ENCODE results near the gene BSND.

BSND gene

GRCh38 chr1:55049271-55049913 is 50.7 kb downstream of the BSND start:
- no peak for DNase-seq

GRCh38 chr1:55049914-55050278 is 51.2 kb downstream of the BSND start:
- DNase-seq: no peak

DNA sequence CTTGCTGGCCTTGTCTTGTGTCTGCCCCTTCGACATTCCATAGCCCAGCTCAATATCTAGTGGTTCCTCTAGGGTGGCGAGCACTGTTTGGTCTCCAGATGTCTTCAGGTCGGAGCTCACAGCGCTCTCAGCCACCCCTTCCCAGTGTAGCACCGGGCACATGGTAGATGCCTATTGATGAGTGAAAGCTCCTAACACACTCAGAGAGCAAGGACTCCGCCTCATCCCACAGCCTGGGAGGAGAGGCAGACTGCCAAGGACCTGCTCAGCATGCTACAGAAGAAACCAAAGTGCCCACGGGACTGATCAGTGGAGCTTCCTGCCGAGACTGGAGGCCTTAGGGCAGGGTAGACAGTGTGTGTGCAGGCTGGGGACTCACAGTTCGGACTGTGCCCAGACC is 51.5 kb downstream of the BSND start:
- no peak for DNase-seq

DNA sequence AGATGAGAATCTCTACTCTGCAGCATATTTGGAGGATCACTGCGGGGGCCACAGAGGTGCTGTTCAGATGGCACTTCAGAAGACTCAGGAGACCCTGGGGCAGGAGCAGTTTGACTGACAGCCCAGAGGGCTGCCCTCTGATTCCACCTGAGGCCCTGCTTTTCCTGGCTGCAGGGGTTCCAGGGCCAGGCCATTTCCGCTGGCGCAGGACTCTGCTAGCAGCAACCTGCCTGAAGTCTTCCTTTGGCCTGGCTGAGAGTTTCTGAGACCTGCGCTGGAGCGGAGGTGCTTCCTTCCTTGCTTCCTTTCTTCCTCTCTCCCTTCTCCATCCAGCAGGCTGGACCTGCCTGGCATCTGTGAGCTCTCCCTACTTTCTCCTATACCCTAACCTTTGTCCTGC is 52.4 kb downstream of the BSND start:
- DNase-seq: no peak

DNA sequence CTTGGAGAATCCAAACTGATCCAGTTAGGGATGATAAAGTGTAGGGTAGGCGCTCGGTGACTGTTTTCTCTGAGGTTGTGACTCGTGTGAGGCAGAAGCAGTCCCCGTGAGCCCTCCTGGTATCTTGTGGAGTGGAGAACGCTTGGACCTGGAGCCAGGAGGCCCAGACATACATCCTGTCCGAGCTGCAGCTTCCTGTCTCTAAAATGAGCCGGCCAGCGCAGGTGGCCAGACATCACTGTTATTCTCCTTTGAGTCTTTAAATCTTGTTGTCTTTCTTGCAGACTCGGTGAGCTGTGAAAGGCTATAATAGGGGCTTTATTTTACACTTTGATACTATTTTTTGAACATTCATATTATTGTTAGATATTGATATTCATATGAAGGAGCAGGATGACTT is 52.9 kb downstream of the BSND start:
- no peak for DNase-seq

DNA sequence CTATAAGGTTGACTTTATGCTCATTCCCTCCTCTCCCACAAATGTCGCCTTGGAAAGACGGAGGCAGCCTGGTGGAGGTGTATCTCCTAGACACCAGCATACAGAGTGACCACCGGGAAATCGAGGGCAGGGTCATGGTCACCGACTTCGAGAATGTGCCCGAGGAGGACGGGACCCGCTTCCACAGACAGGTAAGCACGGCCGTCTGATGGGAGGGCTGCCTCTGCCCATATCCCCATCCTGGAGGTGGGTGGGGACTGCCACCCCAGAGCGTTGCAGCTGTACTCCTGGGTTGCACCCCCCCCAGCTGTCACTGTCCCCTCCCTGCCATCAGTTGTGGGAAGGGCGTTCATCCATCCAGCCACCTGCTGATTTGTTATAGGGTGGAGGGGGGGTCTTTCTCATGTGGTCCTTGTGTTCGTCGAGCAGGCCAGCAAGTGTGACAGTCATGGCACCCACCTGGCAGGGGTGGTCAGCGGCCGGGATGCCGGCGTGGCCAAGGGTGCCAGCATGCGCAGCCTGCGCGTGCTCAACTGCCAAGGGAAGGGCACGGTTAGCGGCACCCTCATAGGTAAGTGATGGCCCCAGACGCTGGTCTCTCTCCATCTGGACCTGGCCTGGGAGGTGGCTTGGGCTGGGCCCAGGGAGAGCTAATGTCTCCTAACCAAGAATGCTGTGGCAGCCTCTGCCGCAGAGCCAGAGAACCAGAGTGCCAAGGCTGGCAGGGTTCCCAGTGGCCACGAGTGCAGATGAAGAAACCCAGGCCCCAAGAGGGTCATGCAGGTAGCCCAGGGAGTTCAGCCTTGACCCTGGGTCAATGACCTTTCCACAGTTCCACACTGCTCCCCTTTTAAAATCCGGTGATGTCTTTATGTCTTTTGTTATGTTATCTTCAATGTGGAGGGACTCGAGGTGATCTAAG is 53.7 kb downstream of the BSND start:
- no peak for DNase-seq

DNA sequence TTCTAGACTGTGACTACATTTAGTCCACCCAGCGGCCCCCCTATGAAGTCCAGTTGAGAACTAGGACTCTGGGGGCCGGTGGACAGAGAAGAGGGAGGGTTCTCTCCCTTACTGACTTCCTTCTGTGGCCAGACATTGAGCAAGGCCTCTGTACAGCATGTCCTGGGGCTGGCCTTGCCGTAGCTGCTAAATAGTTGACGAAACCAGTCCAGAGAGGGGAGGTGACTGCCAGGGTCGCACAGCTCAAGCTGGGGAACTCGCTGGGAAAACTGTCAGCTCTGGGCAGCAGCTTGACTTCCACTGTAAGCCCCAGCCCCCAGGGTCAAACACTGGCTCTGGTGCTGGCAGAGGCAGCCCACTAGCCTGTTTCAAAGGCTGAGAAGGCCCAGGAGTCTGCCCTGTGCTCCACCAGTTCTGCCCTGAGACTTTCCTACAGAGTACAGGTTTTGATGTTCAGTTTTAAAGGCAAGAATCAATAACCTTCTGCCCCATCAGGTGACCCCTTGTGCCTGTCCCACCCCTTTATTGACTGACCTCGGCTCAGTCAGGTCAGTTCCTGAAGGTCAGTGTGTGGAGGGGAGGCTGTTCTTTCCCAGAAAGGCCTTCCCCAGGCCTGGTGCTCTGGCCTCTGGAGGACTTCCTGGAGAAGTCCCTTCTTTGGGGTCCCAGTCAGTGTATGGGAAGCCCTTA is 54.7 kb downstream of the BSND start:
- no peak for DNase-seq

- DNase-seq: no peak
Measured at GRCh38 chr1:55054396-55054795, 55.7 kb downstream of the BSND start.

GRCh38 chr1:55055084-55055882 is 56.5 kb downstream of the BSND start:
- no peak for DNase-seq

DNA sequence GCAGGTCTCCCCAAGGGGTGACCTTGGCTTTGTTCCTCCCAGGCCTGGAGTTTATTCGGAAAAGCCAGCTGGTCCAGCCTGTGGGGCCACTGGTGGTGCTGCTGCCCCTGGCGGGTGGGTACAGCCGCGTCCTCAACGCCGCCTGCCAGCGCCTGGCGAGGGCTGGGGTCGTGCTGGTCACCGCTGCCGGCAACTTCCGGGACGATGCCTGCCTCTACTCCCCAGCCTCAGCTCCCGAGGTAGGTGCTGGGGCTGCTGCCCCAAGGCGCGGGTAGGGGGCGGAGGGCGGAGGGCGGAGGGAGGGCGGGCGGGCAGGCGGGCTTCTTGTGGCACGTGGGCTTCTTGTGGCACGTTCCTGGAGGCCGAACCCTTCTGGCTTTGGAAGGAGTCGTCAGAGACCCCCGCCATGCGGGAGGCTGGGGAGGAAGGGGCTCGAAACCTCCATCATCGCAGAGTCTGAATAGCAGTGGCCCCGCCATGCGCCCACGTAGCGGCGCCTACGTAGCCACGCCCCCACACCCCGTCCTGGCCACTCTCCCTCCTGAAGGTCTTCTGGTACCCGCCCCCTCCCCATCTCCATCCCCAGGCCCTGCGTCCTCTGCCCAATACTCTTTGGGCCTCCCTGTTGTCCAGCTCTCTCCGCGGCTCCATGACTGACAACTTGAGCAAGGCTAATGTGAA is 57.4 kb downstream of the BSND start:
- DNase-seq: no peak

DNA sequence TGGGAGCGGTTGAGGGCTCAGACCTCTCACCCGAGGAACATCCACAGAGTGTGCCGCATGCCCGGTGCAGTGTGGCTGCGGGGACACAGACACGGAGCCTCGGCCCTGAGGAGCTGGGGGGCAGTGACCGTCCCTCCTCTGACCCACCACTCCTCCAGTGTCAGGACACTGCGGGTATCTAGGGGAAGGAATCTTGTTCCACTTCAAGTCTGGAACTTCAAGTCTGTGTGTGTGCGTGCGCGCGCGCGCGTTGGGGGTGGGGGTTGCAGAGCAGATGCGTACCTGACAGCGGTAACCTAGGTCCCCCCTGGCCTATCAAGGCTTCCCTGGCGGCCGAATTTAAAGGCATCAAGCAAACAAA is 57.9 kb downstream of the BSND start:
- no peak for DNase-seq

DNA sequence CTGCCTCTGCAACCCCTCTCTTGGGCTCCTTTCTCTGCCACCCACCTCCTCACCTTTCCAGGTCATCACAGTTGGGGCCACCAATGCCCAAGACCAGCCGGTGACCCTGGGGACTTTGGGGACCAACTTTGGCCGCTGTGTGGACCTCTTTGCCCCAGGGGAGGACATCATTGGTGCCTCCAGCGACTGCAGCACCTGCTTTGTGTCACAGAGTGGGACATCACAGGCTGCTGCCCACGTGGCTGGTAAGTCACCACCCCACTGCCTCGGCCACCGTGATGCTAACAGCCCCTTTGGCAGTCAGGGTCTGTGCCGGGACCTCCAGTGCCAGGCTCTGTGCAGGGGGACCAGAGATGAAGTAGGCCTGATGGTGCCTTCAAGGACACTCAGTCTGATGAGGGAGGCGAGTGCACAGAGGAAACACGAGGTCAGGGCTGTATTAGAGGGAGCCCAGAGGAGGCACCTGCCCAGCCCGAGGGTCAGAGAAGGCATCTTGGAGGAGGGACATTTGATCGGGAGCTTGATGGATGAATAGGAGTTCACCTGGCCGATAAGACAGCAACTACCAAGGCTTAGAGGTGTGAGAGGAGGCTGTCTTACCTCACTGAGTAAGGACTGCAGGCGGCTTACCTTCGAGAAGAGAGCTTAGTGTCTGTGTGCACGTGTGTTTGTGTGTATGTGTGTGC is 58.7 kb downstream of the BSND start:
- DNase-seq: no peak

DNA sequence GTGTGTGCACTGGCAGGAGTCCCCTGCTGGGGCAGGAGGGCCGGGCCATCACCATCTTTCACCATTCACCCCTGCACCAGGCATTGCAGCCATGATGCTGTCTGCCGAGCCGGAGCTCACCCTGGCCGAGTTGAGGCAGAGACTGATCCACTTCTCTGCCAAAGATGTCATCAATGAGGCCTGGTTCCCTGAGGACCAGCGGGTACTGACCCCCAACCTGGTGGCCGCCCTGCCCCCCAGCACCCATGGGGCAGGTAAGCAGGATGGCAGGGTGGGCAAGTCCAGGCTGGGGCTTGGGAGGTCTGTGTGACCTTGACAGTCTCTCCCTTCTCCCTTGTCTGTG is 59.2 kb downstream of the BSND start:
- DNase-seq: no peak

GRCh38 chr1:55059302-55060132 is 60.8 kb downstream of the BSND start:
- no peak for DNase-seq

DNA sequence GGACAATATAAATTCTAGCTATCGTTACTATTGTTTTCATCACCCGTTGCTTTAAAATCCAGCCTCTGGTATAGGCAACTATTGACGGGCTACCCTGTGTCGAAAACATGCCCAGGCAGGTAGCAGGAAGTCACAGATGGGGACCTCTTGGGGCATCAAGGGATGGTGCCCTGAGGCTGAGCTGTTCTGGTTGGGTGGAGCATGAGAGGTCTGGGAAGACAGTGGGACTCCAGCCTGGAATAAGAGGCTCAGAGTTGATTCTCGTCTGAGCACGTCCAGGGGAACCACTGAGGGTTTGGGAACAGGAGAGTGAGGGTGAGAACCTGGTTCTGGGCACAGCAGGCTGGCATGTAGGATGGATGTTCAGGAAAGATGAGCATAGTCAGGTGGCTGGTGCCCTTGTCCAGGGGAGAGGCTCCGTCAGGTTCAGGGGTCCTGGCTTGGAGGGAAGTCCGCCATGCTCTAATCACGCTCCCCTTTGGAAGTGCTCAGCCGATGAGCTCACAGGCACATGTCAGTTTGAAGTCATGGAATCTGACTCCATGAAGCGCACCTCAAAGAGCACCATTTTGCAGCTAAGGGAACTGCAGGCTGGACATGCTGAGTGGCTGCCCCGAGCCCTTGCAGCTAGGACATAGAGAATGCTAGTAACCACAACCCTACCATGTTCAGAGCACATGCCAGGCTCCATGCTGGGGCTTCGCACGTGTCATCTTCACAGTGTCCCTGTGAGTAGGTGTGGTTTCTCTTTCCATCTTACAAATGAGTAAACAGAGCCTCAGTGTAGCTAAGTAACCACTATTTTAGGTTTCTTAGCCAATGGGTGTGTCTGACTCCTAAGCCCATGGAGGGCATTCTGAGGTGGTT is 61.6 kb downstream of the BSND start:
- peak in 1 of 5 experiments; percentile 57 for DNase-seq

DNA sequence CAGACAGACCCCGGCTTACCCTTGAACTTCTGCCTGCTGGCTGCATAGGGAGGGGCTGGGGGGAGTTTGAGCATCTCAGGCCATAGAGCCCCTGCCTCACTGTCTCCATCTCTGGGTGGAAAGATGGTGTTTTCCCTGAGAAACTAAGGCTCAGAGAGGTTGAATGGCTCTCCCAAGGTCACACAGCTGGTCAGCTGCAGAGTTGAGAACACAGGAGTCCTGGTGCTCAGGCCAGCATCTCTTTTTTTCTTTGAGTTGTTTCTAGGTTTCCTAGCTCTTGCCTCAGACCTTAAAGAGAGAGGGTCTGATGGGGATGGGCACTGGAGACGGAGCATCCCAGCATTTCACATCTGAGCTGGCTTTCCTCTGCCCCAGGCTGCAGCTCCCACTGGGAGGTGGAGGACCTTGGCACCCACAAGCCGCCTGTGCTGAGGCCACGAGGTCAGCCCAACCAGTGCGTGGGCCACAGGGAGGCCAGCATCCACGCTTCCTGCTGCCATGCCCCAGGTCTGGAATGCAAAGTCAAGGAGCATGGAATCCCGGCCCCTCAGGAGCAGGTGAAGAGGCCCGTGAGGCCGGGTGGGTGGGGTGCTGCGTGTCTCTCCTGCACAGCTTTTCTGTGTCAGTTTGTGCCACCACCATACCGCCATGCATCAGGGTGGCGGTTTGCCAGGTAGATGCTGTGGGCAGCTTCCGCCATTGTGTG is 62.4 kb downstream of the BSND start:
- DNase-seq: no peak
